GM21825 (cell line): ENCODE measurements around the gene SSH2.

ENCODE experiments used
- ATAC-seq: cut with Tn5 transposase; IDR thresholded peaks from one replicate; pipeline ENCODE4 v1.9.1; 2021; ENCODE audit warnings: mild to moderate bottlenecking, moderate library complexity; ENCODE audit not compliant: unreplicated experiment

The SSH2 gene

GRCh38 chr17:29591737-29592608 lies 338.1 kb downstream of the SSH2 start:
- ATAC-seq: no peak

- no peak for ATAC-seq
These were observed 338.8 kb downstream of the SSH2 start for GRCh38 chr17:29591146-29591736.

- no peak for ATAC-seq
These were observed 339.4 kb downstream of the SSH2 start for GRCh38 chr17:29590411-29591145.

- ATAC-seq: peak; percentile 51
These were observed 340.3 kb downstream of the SSH2 start, which contains the start of gene GIT1 for GRCh38 chr17:29589524-29590410. TSS of gene GIT1 (minus strand) at chr17:29589648. CDS start at chr17:29589378, 270 bp downstream.

GRCh38 chr17:29588562-29589411 lies 341.2 kb downstream of the SSH2 start:
- peak; percentile 12 for ATAC-seq

GRCh38 chr17:29588017-29588561 lies 341.9 kb downstream of the SSH2 start:
- ATAC-seq: no peak

- ATAC-seq: no peak
These were observed 342.4 kb downstream of the SSH2 start for GRCh38 chr17:29587591-29587990.

- ATAC-seq: no peak
These were observed 343.2 kb downstream of the SSH2 start for GRCh38 chr17:29586676-29587469.

GRCh38 chr17:29585080-29585751 lies 344.8 kb downstream of the SSH2 start:
- ATAC-seq: no peak

- ATAC-seq: no peak
These were observed 345.5 kb downstream of the SSH2 start for GRCh38 chr17:29584452-29585079.

- no peak for ATAC-seq
These were observed 346.4 kb downstream of the SSH2 start for GRCh38 chr17:29583324-29584248.

GRCh38 chr17:29582772-29583171 lies 347.3 kb downstream of the SSH2 start:
- no peak for ATAC-seq

- no peak for ATAC-seq
These were observed 347.7 kb downstream of the SSH2 start for GRCh38 chr17:29582254-29582765.

- no peak for ATAC-seq
These were observed 348.3 kb downstream of the SSH2 start for GRCh38 chr17:29581583-29582253.

GRCh38 chr17:29579866-29580771 lies 349.9 kb downstream of the SSH2 start:
- peak; percentile 66 for ATAC-seq
